GM19438 (cell line): ENCODE data around the gene PPP1R9B.
A peak's percentile ranks its signal among the peaks of the same experiment; 100 is the strongest.

Experiments used
- ATAC-seq: cut with Tn5 transposase; IDR thresholded peaks from one replicate; pipeline ENCODE4 v1.9.1; 2021; ENCODE audit warnings: low read depth; ENCODE audit not compliant: unreplicated experiment

PPP1R9B gene

DNA sequence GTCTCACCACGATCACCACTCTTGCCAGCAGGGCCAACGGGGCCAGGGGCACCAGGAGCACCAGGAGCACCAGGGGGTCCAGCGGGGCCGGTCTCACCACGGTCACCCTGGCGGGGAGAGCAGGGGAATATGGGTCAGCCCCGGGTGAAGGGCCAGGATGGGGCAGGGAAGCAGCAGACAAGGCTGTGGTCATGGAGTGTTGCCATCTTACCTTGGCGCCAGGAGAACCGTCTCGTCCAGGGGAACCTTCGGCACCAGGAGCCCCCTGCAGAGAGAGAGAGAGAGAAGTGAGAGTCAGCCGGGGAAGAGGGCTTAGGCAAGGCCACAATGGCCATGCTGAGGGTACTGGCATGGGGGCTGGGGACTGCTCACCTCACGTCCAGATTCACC lies 38.0 kb upstream of the PPP1R9B start:
- no peak for ATAC-seq

GRCh38 chr17:50187751-50188530 lies 37.5 kb upstream of the PPP1R9B start:
- ATAC-seq: no peak

- no peak for ATAC-seq
These were observed 36.9 kb upstream of the PPP1R9B start for GRCh38 chr17:50187394-50187725.

- ATAC-seq: no peak
These were observed 36.4 kb upstream of the PPP1R9B start for GRCh38 chr17:50186661-50187393.

- no peak for ATAC-seq
These were observed 35.4 kb upstream of the PPP1R9B start for GRCh38 chr17:50185631-50186471.

DNA sequence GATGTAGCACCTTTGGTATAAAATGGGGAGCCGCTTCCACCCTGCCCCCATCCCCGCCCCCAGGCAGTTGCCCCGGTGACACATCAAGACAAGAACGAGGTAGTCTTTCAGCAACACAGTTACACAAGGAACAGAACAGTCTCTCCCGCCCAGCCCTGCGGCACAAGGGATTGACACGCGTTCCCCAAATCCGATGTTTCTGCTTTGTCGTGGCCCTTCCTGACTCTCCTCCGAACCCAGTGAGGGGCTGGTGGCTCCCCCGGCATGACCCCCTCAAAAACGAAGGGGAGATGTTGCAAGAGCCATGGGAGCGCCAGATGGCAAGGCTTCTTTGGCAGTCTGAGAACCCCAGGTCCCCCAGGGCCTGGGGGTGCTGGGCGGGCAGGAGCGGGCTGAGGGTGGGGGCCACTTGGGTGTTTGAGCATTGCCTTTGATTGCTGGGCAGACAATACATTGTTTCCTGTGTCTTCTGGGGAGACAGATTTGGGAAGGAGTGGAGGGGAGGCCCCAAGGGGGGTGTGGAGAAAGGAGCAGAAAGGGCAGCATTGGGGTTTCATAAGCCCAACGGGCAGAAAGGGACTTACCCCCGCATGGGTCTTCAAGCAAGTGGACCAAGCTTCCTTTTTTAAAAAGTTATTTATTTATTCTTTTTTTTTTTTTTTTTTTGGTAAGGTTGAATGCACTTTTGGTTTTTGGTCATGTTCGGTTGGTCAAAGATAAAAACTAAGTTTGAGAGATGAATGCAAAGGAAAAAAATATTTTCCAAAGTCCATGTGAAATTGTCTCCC lies 34.3 kb upstream of the PPP1R9B start:
- ATAC-seq: no peak

- ATAC-seq: no peak
These were observed 33.6 kb upstream of the PPP1R9B start for GRCh38 chr17:50184064-50184463.

DNA sequence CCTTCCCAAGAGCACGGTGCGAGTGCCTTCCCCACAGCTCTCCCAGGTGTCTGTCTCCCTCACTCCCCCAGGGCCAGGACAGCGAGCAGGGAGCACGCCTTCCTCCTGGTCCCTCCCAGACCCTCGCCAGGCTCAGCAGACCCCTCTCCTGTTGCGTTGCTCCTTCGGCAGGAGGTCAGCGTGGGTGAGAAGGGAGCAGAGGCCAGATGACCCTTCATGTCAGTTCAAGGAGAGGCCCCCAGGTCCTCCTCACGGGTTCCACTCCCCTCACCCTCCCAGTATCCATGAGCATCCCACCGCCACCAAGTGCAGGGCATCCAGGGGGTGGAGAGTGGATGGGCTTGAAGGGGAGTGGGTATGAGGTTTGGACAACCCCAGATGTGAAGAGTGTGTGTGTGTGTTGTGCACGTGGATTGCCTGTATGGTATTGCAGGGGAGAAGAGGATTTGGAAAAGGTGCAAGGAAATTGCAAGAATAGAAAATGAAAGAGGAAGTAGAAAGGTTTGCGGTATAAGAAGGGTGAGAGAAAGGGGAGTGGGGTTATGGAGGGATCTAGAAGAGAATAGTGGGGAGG lies 33.0 kb upstream of the PPP1R9B start:
- ATAC-seq: no peak

- no peak for ATAC-seq
These were observed 32.4 kb upstream of the PPP1R9B start for GRCh38 chr17:50182783-50183420.

DNA sequence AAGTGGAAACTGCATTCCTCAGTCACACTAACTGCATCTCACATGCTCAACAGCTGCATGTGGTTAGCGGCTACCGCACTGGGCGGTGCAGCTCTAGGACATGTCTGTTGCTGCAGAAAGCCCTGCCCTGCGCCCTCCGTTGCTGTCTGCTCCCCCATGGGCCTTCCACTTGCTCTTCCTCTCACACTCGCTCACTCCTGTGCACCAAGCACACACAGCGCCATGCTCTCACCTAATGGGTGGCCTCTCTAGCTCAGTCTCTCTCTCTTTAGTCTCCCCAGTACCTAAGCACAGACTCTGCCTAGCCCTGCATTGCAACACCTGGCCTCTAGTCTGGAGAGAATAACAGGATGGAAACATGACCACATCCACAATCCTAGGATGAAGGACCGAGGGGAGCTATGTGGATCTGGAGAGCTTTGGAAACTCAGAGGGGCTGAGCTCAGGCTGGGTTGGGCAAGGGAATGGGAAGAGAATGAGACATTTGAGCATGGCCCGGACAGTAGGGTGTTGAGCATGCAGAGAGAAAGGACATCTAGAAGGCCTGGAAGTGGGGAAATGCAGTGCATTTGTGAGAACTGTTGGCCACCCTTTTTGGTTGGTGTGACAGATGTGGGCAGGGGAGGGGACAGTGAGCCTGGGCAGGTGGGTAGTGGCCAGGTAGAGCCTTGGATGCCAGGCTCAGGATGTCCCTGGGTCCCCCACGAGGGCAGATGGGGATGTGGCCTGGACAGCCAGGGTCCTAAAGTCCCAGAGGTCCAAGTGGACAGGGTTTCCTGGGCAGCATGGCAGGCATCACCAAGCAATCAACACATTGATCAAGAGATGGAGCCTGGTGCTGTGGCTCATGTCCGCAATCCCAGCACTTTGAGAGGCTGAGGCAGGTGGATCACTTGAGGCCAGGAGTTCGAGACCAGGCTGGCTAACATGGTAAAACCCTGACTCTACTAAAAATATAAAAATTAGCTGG lies 31.4 kb upstream of the PPP1R9B start:
- ATAC-seq: no peak

- ATAC-seq: no peak
These were observed 30.7 kb upstream of the PPP1R9B start for GRCh38 chr17:50181144-50181543.

- no peak for ATAC-seq
These were observed 30.1 kb upstream of the PPP1R9B start for GRCh38 chr17:50180620-50181019.

GRCh38 chr17:50180111-50180510 lies 29.6 kb upstream of the PPP1R9B start:
- ATAC-seq: no peak

- peak; percentile 60 for ATAC-seq
These were observed 27.7 kb upstream of the PPP1R9B start for GRCh38 chr17:50177983-50178834.

DNA sequence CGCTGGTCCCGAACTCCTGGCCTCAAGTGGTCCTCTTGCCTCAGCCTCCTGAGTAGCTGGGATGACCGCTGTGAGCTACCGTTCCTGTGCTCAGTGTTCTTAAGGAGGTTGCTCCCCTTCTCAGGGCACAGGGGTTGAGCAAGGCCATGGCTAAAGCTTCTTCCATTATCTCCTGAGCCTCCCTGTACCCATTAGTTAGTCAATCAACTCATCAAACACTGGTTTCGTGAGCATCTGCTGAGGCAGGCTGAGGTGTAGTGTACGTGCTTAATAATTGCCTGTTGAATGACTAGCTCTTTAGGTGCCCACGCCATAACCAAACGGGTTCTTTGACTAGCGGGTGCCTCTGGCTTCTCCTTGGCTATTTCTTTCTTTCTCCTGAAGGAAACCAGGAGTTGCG lies 27.0 kb upstream of the PPP1R9B start:
- no peak for ATAC-seq

DNA sequence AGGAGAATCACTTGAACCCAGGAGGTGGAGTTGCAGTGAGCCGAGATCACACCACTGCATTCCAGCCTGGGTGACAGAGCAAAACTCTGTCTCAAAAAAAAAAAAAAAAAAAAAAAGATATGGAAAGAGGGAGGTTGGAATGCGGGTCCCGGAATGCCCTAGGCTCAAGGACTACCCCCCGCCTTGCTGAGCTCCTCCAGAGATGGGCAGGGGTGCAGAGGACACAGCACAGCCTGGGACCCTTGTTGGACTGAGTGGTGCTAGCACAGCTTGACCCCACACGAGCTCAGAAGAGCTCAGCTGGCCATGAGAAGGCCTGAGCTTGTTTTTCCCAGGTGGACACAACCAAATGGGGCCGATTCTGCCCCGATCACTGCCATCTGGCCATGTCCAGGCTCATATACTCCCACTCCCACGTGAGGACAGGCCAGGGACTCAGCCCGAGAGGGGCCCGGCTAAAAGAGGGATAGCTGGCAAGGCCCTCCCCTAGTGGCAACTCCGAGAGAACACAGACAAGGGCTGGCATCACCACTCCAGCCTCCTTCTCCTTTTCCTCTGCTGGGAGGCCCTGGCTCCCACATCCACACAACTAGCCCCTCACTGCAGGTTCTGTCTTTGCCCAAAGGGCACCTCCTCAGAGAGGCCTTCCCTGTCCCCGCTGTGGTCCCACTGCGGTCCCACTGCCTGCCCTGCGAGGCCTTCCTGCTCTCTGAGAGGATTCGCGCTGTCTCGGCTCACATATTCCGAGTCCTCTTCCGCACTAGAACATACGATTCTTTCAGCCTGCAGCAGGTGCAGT lies 26.3 kb upstream of the PPP1R9B start:
- ATAC-seq: no peak
